IMR-90 (cell line): ENCODE results near the gene CD6. TPM values are rescaled to one million over a fixed set of nuclear protein-coding genes. Genes with fewer than 3 reads are reported as not detected.

Experiments used
- ATAC-seq: fragments of 200-7000 bp; cut with Tn5 transposase; 2 replicates; pipeline ENCODE4 v1.9.1; 2020; ENCODE audit warnings: low read depth, mild to moderate bottlenecking, moderate library complexity
- BruUV-seq: library from RNA; stranded (reverse); fragments of 400-500 nt; replicated peaks from 2 replicates; lab custom pipeline; 2021; lab: Mats Ljungman, UMichigan
- CTCF ChIA-PET: fragments of 300-600 bp; formaldehyde crosslinking; extraction: SDS; loops from one replicate; lab custom pipeline; 2021; ENCODE audit warnings: antibody characterized with exemption; lab: Yijun Ruan, JAX
- POLR2A ChIA-PET: fragments of 300-600 bp; sonication (Branson Sonifier 250); formaldehyde crosslinking; loops from one replicate; lab custom pipeline; 2022; ENCODE audit warnings: antibody characterized with exemption; ENCODE audit not compliant: unreplicated experiment; lab: Charles Lee
- DNase-seq: peaks from one replicate; pipeline ENCODE4 v3.0.0; 2013
- H2AFZ ChIP-seq: replicated peaks from 2 replicates; pipeline ENCODE3; 2013; ENCODE audit warnings: low read length, mild to moderate bottlenecking; ENCODE audit not compliant: poor library complexity
- H2AK5ac ChIP-seq: 2 replicates; pipeline ENCODE4 v1.6.1; 2013; ENCODE audit warnings: low read depth, low read length, inconsistent platforms
- H2AK9ac ChIP-seq: replicated peaks from 2 replicates; pipeline ENCODE3; 2013; ENCODE audit warnings: mild to moderate bottlenecking, low read depth, low read length, moderate library complexity; ENCODE audit not compliant: poor library complexity
- H2BK120ac ChIP-seq: 2 replicates; pipeline ENCODE4 v1.6.1; 2013; ENCODE audit warnings: low read depth, low read length, inconsistent platforms
- H2BK15ac ChIP-seq: 3 replicates; pipeline ENCODE4 v1.6.1; 2013; ENCODE audit warnings: low read depth, low read length, inconsistent platforms
- H2BK20ac ChIP-seq: 2 replicates; pipeline ENCODE4 v1.6.1; 2013; ENCODE audit warnings: low read depth, mild to moderate bottlenecking, inconsistent platforms, low read length, moderate library complexity
- H2BK5ac ChIP-seq: 2 replicates; pipeline ENCODE4 v1.6.1; 2013; ENCODE audit warnings: mild to moderate bottlenecking, low read depth, low read length, inconsistent platforms; ENCODE audit not compliant: poor library complexity, severe bottlenecking
- H3K14ac ChIP-seq: replicated peaks from 2 replicates; pipeline ENCODE4 v1.6.1; 2013; ENCODE audit warnings: low read depth, low read length, inconsistent platforms
- H3K18ac ChIP-seq: 2 replicates; pipeline ENCODE4 v1.6.1; 2013; ENCODE audit warnings: low read depth, low read length, control low read depth
- H3K23ac ChIP-seq: 2 replicates; pipeline ENCODE4 v1.6.1; 2013; ENCODE audit warnings: low read depth, low read length, inconsistent platforms
- H3K27ac ChIP-seq: 2 replicates; pipeline ENCODE4 v1.5.1; 2013; ENCODE audit warnings: mild to moderate bottlenecking, control low read depth, low read length; ENCODE audit not compliant: insufficient read depth
- H3K27me3 ChIP-seq: 2 replicates; pipeline ENCODE4 v1.6.1; 2013; ENCODE audit warnings: low read length; ENCODE audit not compliant: control insufficient read depth, insufficient read depth
- H3K36me3 ChIP-seq: 2 replicates; pipeline ENCODE4 v1.6.1; 2013; ENCODE audit warnings: low read length, mixed read lengths; ENCODE audit not compliant: control insufficient read depth, insufficient read depth
- H3K4ac ChIP-seq: 2 replicates; pipeline ENCODE4 v1.6.1; 2013; ENCODE audit warnings: low read depth, low read length, inconsistent platforms
- H3K4me1 ChIP-seq: 2 replicates; pipeline ENCODE4 v1.6.1; 2013; ENCODE audit warnings: low read length, mixed read lengths; ENCODE audit not compliant: control insufficient read depth, insufficient read depth
- H3K4me2 ChIP-seq: 2 replicates; pipeline ENCODE4 v1.6.1; 2013; ENCODE audit warnings: low read depth, mild to moderate bottlenecking, control low read depth, low read length, moderate library complexity
- H3K4me3 ChIP-seq: 2 replicates; pipeline ENCODE4 v1.5.1; 2013; ENCODE audit warnings: low read depth, mild to moderate bottlenecking, control low read depth, low read length, moderate library complexity; ENCODE audit not compliant: insufficient read depth
- H3K56ac ChIP-seq: 2 replicates; pipeline ENCODE4 v1.6.1; 2013; ENCODE audit warnings: low read length, inconsistent platforms; ENCODE audit not compliant: insufficient read depth; ENCODE audit errors: extremely low read depth
- H3K79me1 ChIP-seq, 2 experiments: 2 replicates each; pipeline ENCODE4 v1.6.1; 2013; ENCODE audit warnings: low read length in 2 of 2, inconsistent platforms in 1 of 2, low read depth in 1 of 2
- H3K9ac ChIP-seq: 2 replicates; pipeline ENCODE4 v1.6.1; 2013; ENCODE audit warnings: low read depth, low read length, control low read depth
- H3K9me1 ChIP-seq: 2 replicates; pipeline ENCODE4 v1.6.1; 2013; ENCODE audit warnings: low read length, inconsistent platforms; ENCODE audit not compliant: insufficient read depth
- H3K9me3 ChIP-seq: 2 replicates; pipeline ENCODE4 v1.6.1; 2013; ENCODE audit warnings: low read length; ENCODE audit not compliant: control insufficient read depth, insufficient read depth
- H4K20me1 ChIP-seq: 2 replicates; pipeline ENCODE4 v1.6.1; 2013; ENCODE audit warnings: low read length, inconsistent platforms; ENCODE audit not compliant: insufficient read depth
- H4K5ac ChIP-seq: 2 replicates; pipeline ENCODE4 v1.6.1; 2013; ENCODE audit warnings: mild to moderate bottlenecking, low read depth, low read length, control low read depth
- H4K8ac ChIP-seq, 2 experiments: 2 replicates each; pipeline ENCODE4 v1.6.1; 2013; ENCODE audit warnings: low read depth in 2 of 2, low read length in 2 of 2, control low read depth in 1 of 2, inconsistent platforms in 1 of 2
- H4K91ac ChIP-seq: 2 replicates; pipeline ENCODE4 v1.6.1; 2013; ENCODE audit warnings: low read depth, low read length, inconsistent platforms; ENCODE audit not compliant: insufficient read depth
- BHLHE40 ChIP-seq: fragments of 150-350 bp; IDR thresholded peaks from 2 replicates; pipeline ENCODE4 v1.6.1; 2016; ENCODE audit warnings: mild to moderate bottlenecking, low read depth, low read length
- CHD1 ChIP-seq: IDR thresholded peaks from 2 replicates; pipeline ENCODE4 v1.6.1; 2012; ENCODE audit warnings: low read depth, low read length, improper control_type of control experiment
- FOS ChIP-seq: fragments of 150-350 bp; IDR thresholded peaks from 2 replicates; pipeline ENCODE4 v1.6.1; 2016; ENCODE audit warnings: low read depth, low read length
- NFE2L2 ChIP-seq: fragments of 150-350 bp; IDR thresholded peaks from 2 replicates; pipeline ENCODE4 v1.6.1; 2016; ENCODE audit warnings: low read depth, mild to moderate bottlenecking, low read length
- RCOR1 ChIP-seq: IDR thresholded peaks from 2 replicates; pipeline ENCODE4 v1.6.1; 2012; ENCODE audit warnings: mild to moderate bottlenecking, low read length, improper control_type of control experiment; ENCODE audit not compliant: insufficient replicate concordance
- RFX5 ChIP-seq: IDR thresholded peaks from 2 replicates; pipeline ENCODE4 v1.8.0; 2012; ENCODE audit warnings: low read depth, mild to moderate bottlenecking, low read length, moderate library complexity
- SMC3 ChIP-seq: fragments of 150-350 bp; IDR thresholded peaks from 2 replicates; pipeline ENCODE4 v1.6.1; 2016; ENCODE audit warnings: low read depth, mild to moderate bottlenecking, antibody characterized with exemption, low read length, moderate library complexity
- WGBS, 2 experiments: methylation state at CpG; one replicate each; pipeline versions ENCODE4 v1.1.5 to v1.1.7; 2013; ENCODE audit warnings: missing lambda C conversion rate in 2 of 2; ENCODE audit not compliant: insufficient read length in 1 of 2; ENCODE audit errors: extremely low coverage in 2 of 2; 5-methylcytosine and 5-hydroxymethylcytosine counted together
- dilution Hi-C: fragments of 300-500 bp; cut with HindIII; formaldehyde crosslinking; loops from one replicate; pipeline ENCODE4 v1.14.3; 2018; ENCODE audit warnings: low sequenced_read_pairs; ENCODE audit not compliant: unreplicated experiment
- in situ Hi-C: fragments of 300-500 bp; cut with MboI; formaldehyde crosslinking; loops from 3 replicates; pipeline ENCODE4 v1.14.3; 2019; ENCODE audit warnings: low sequenced_read_pairs, inconsistent platforms, mixed read lengths
- intact Hi-C: fragments of 100-400 bp; cut with micrococcal nuclease; formaldehyde crosslinking; loops from 2 replicates; pipeline ENCODE4 v1.10.0; 2022
- polyA plus RNA-seq, 3 experiments: library from polyadenylated mRNA; depleted of rRNA; stranded (reverse); fragments of >200 nt; gene quantifications; 2 replicates each; pipeline ENCODE4 v1.2.3, GENCODE V29; 2012; ENCODE audit warnings: low replicate concordance in 1 of 3
- total RNA-seq: library from RNA; depleted of rRNA; stranded (reverse); fragments of >200 nt; gene quantifications from 2 replicates; pipeline ENCODE4 v1.2.3, GENCODE V29; 2012
- TF ChIP-seq, protein P1 (sequence below): fragments of 150-350 bp; IDR thresholded peaks from 2 replicates; pipeline ENCODE4 v1.6.1; 2017; ENCODE audit warnings: mild to moderate bottlenecking, antibody characterized with exemption, low read length, low read depth

CD6 gene
- total and polyA plus RNA-seq, 2 of the 4 experiments (the other 2 are of a cell fraction): not detected

DNA sequence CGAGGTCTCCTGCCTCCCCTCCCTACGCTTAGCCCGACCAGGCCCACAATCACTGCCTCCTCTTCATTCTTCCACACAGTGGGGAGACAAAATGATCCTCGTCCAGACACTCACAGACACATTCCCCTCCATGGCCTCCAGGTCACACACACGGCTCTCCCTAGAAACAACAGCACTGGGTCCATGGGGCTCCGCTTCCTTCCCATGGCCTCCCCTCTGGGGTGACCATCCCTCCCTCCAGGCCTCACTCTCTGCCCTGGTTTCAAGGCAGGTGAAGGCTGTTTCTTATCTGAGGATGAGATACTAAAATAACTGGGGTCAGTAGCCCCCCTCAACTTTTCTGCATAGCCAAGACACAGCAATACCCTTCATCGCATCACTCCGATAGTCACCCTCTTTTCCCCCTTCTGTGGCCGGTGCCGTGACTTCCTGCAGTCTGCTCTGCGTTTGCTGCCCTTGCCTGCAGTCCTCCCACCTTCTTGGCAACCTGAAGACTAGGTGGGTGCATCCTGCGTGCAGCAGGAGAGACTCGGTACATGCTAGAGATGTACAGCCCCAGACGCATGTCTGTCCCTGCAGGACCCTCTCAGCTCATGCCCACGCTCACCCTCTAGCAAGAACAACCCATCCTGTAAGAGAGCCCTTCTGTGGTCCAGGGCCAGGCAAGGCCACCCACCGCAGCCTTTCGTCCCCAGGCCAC, 55.8 kb downstream of the CD6 start:
- intact Hi-C loops (no loop called here), dilution Hi-C loops (no loop called here), in situ Hi-C loops (no loop called here)
- Histone ChIP-seq H3K14ac (no peak overlapping the region), H2BK15ac (no peak overlapping the region), H4K8ac (no peak overlapping the region), H3K4me2 (no peak overlapping the region), H3K4me3 (no peak overlapping the region), H3K27me3 (peaks cover 39% of the 10 kb centered on the region), H4K20me1 (no peaks in the 10 kb centered on the region), H3K4ac (no peak overlapping the region), H2BK120ac (no peak overlapping the region), H3K79me1 (no peaks in the 10 kb centered on the region), H3K4me1 (no peaks in the 10 kb centered on the region), H3K9ac (no peak overlapping the region), H3K9me3 (no peaks in the 10 kb centered on the region), H3K9me1 (no peaks in the 10 kb centered on the region), H2AFZ (no peak overlapping the region), H4K91ac (no peak overlapping the region), H2AK9ac (no peak overlapping the region), H3K56ac (no peak overlapping the region), H3K27ac (no peak overlapping the region), H4K5ac (no peak overlapping the region), H3K23ac (no peak overlapping the region), H2AK5ac (no peak overlapping the region), H3K18ac (no peak overlapping the region), H2BK5ac (no peak overlapping the region), H3K36me3 (no peaks in the 10 kb centered on the region), H2BK20ac (no peak overlapping the region)
- no peak for DNase-seq
- ATAC-seq: no peak
- WGBS, 2 experiments: 20% methylated on average over 1 of the region's 17 CpGs; no CpG with 5 or more reads in 1 of the 2 experiments
- BruUV-seq: no TSS peak
- TF ChIP-seq RCOR1 (no peak), SMC3 (no peak), FOS (no peak), BHLHE40 (no peak), CHD1 (no peak), NFE2L2 (no peak), RFX5 (no peak)
- TF ChIP-seq, protein P1, sequence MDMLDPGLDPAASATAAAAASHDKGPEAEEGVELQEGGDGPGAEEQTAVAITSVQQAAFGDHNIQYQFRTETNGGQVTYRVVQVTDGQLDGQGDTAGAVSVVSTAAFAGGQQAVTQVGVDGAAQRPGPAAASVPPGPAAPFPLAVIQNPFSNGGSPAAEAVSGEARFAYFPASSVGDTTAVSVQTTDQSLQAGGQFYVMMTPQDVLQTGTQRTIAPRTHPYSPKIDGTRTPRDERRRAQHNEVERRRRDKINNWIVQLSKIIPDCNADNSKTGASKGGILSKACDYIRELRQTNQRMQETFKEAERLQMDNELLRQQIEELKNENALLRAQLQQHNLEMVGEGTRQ: no peak
- CTCF ChIA-PET: no interaction called here
- POLR2A ChIA-PET: no interaction called here
